ENCODE data around the gene PLD6. TPM values are rescaled to one million over a fixed set of nuclear protein-coding genes. Genes with fewer than 3 reads are reported as not detected.

PLD6 gene
- total RNA-seq, 4 donors from 2014 or later = 4.2 to 7.0 (median 5.0) TPM

- intact Hi-C loops (cut with DNase I; ENCODE audit: low total_unique reads) = no loop called here
- 1% methylated on average over 20 to 21 of the region's 31 CpGs for WGBS, 2 donors
- DNase-seq (ENCODE audit: low spot score in 2 of 2) = peak in 1 of 2 donors; percentile 90
- peak overlapping the region; percentile 100 for H3K4me3 ChIP-seq (ENCODE audit: low read depth, poor library complexity, severe bottlenecking)
- TF ChIP-seq POLR2A (IDR thresholded peaks at IDR 0.05) = no peak
Measured at GRCh38 chr17:17236295-17237025, 30.3 kb upstream of the PLD6 start.

GRCh38 chr17:17235212-17236174, 29.4 kb upstream of the PLD6 start:
- TF ChIP-seq CTCF (IDR thresholded peaks at IDR 0.05) (no peak), POLR2A (IDR thresholded peaks at IDR 0.05) (no peak)
- DNase-seq (ENCODE audit: low spot score in 2 of 2) = no peak
- H3K4me3 ChIP-seq (ENCODE audit: low read depth, poor library complexity, severe bottlenecking) = no peak overlapping the region
- intact Hi-C loops (cut with DNase I; ENCODE audit: low total_unique reads) = no loop called here
- 32 to 36% methylated on average over 19 of the region's 19 CpGs for WGBS, 2 donors

GRCh38 chr17:17232303-17232621, 26.1 kb upstream of the PLD6 start:
- TF ChIP-seq POLR2A (IDR thresholded peaks at IDR 0.05) (no peak), CTCF (IDR thresholded peaks at IDR 0.05) (no peak)
- H3K4me3 ChIP-seq (ENCODE audit: low read depth, poor library complexity, severe bottlenecking) = no peak overlapping the region
- 80 to 87% methylated on average over 11 of the region's 11 CpGs for WGBS, 2 donors
- no peak for DNase-seq (ENCODE audit: low spot score in 2 of 2)
- intact Hi-C loops (cut with DNase I; ENCODE audit: low total_unique reads) = no loop called here

GRCh38 chr17:17231621-17232302, 25.6 kb upstream of the PLD6 start:
- TF ChIP-seq POLR2A (IDR thresholded peaks at IDR 0.05) (no peak), CTCF (IDR thresholded peaks at IDR 0.05) (no peak)
- 76 to 85% methylated on average over 16 of the region's 16 CpGs for WGBS, 2 donors
- intact Hi-C loops (cut with DNase I; ENCODE audit: low total_unique reads) = no loop called here
- DNase-seq (ENCODE audit: low spot score in 2 of 2) = no peak
- H3K4me3 ChIP-seq (ENCODE audit: low read depth, poor library complexity, severe bottlenecking) = no peak overlapping the region

GRCh38 chr17:17229416-17230384, 23.6 kb upstream of the PLD6 start:
- intact Hi-C loops (cut with DNase I; ENCODE audit: low total_unique reads) = no loop called here
- no peak overlapping the region for H3K4me3 ChIP-seq (ENCODE audit: low read depth, poor library complexity, severe bottlenecking)
- WGBS, 2 donors = 89% methylated on average over 26 of the region's 26 CpGs
- TF ChIP-seq POLR2A (IDR thresholded peaks at IDR 0.05) (no peak), CTCF (IDR thresholded peaks at IDR 0.05) (no peak)
- DNase-seq (ENCODE audit: low spot score in 2 of 2) = no peak
